Keratinocyte (primary cell): ENCODE data around the gene ERH.

Experiments used
- CTCF ChIP-seq, 3 experiments: IDR thresholded peaks in 1 of 3; conservative IDR thresholded peaks in 1 of 3; optimal IDR thresholded peaks in 1 of 3; 2 replicates in 2 of 3; 3 replicates in 1 of 3; pipeline versions ENCODE3 to v1.5.1; 2011; ENCODE audit warnings: low read length in 3 of 3, mild to moderate bottlenecking in 3 of 3, moderate library complexity in 2 of 3, control low read depth in 1 of 3, inconsistent platforms in 1 of 3; ENCODE audit not compliant: insufficient read depth in 2 of 3; ENCODE audit errors: extremely low read depth in 1 of 3
- EZH2 ChIP-seq: IDR thresholded peaks from one replicate; pipeline ENCODE4 v1.6.1; 2012; ENCODE audit warnings: inconsistent platforms, mild to moderate bottlenecking, low read length, moderate library complexity

- TF ChIP-seq CTCF (optimal IDR thresholded peaks at IDR 0.05 in 1 of 3, IDR thresholded peaks at IDR 0.05 in 1 of 3, conservative IDR thresholded peaks at IDR 0.05 in 1 of 3; ENCODE audit: extremely low read depth in 1 of 3, insufficient read depth in 2 of 3, low read length in 3 of 3) (no peak), EZH2 (no peak)
These were observed 65.2 kb downstream of the ERH start for GRCh38 chr14:69332782-69333395.
